SK-N-SH treated with all-trans-retinoic acid at 6 μM for 48 hours (cell line): ENCODE measurements around the gene IL36RN.

ENCODE experiments used
- ARNTL ChIP-seq: fragments of 450-650 bp; formaldehyde crosslinking; IDR thresholded peaks from 2 replicates; pipeline ENCODE4 v1.5.0; 2020; ENCODE audit warnings: low read depth, mild to moderate bottlenecking, moderate library complexity, borderline replicate concordance
- CREB5 ChIP-seq: fragments of 250-450 bp; sonication (Bioruptor Pico); IDR thresholded peaks from 2 replicates; pipeline ENCODE4 v1.5.1; 2020; ENCODE audit warnings: low read depth, mild to moderate bottlenecking, moderate library complexity
- CSDC2 ChIP-seq: fragments of 250-450 bp; sonication (Bioruptor Pico); IDR thresholded peaks from 2 replicates; pipeline ENCODE4 v1.5.0; 2020; ENCODE audit warnings: mild to moderate bottlenecking, moderate library complexity
- CSRNP3 ChIP-seq: fragments of 250-450 bp; sonication (Bioruptor Pico); IDR thresholded peaks from 2 replicates; pipeline ENCODE4 v1.5.1; 2021; ENCODE audit warnings: mild to moderate bottlenecking, moderate library complexity
- ISL1 ChIP-seq: fragments of 250-450 bp; sonication (Bioruptor Pico); IDR thresholded peaks from 2 replicates; pipeline ENCODE4 v2.1.2; 2022; ENCODE audit warnings: mild to moderate bottlenecking, moderate library complexity
- PATZ1 ChIP-seq: fragments of 250-450 bp; sonication (Bioruptor Pico); IDR thresholded peaks from 2 replicates; pipeline ENCODE4 v1.8.0; 2020; ENCODE audit warnings: mild to moderate bottlenecking, moderate library complexity, borderline replicate concordance
- PPARA ChIP-seq: fragments of 250-450 bp; sonication (Bioruptor Pico); IDR thresholded peaks from 2 replicates; pipeline ENCODE4 v1.5.0; 2020; ENCODE audit warnings: mild to moderate bottlenecking, borderline replicate concordance
- RARB ChIP-seq: fragments of 250-450 bp; sonication (Bioruptor Pico); IDR thresholded peaks from 2 replicates; pipeline ENCODE4 v1.8.0; 2021; ENCODE audit warnings: mild to moderate bottlenecking, moderate library complexity
- SNAI2 ChIP-seq: fragments of 250-450 bp; sonication (Bioruptor Pico); IDR thresholded peaks from 2 replicates; pipeline ENCODE4 v1.5.0; 2020; ENCODE audit warnings: mild to moderate bottlenecking, moderate library complexity
- ZFP3 ChIP-seq: fragments of 250-450 bp; sonication (Bioruptor Pico); IDR thresholded peaks from 2 replicates; pipeline ENCODE4 v1.5.0; 2020; ENCODE audit warnings: mild to moderate bottlenecking, moderate library complexity
- ZFP30 ChIP-seq: fragments of 450-650 bp; formaldehyde crosslinking; IDR thresholded peaks from 2 replicates; pipeline ENCODE4 v1.5.0; 2022; ENCODE audit warnings: mild to moderate bottlenecking, moderate library complexity
- ZNF565 ChIP-seq: fragments of 450-650 bp; formaldehyde crosslinking; conservative IDR thresholded peaks from 2 replicates; pipeline ENCODE4 v1.5.0; 2020; ENCODE audit warnings: low read depth, mild to moderate bottlenecking, moderate library complexity

- no peak for TF ChIP-seq ZFP30 (CRISPR knock-in tag)
- no peak for TF ChIP-seq CREB5 (CRISPR knock-in tag)
- TF ChIP-seq SNAI2 (CRISPR knock-in tag) = no peak
- no peak for TF ChIP-seq PATZ1 (CRISPR knock-in tag)
- no peak for TF ChIP-seq RARB (CRISPR knock-in tag)
- no peak for TF ChIP-seq CSDC2 (CRISPR knock-in tag)
- no peak for TF ChIP-seq ZFP3 (CRISPR knock-in tag)
- TF ChIP-seq ARNTL = no peak
- TF ChIP-seq ISL1 = no peak
- TF ChIP-seq CSRNP3 (CRISPR knock-in tag) = no peak
- no peak for TF ChIP-seq ZNF565 (CRISPR knock-in tag)
- no peak for TF ChIP-seq PPARA (CRISPR knock-in tag)
Measured at GRCh38 chr2:113098041-113098440, 39.0 kb downstream of the IL36RN start.
